GM12874 (cell line): ENCODE data around the gene FANCM.

Source experiments
- CTCF ChIP-seq: IDR thresholded peaks from 2 replicates; pipeline ENCODE4 v1.5.1; 2011; ENCODE audit warnings: low read depth, mild to moderate bottlenecking, control low read depth, low read length, moderate library complexity; ENCODE audit not compliant: insufficient read depth

The FANCM gene

GRCh38 chr14:45144658-45145057, 8.9 kb downstream of the FANCM start:
- TF ChIP-seq CTCF: no peak

GRCh38 chr14:45145214-45145613, 9.5 kb downstream of the FANCM start:
- no peak for TF ChIP-seq CTCF

GRCh38 chr14:45149602-45150001, 13.9 kb downstream of the FANCM start:
- TF ChIP-seq CTCF: no peak

- no peak for TF ChIP-seq CTCF
Observed at GRCh38 chr14:45150386-45150890, 14.7 kb downstream of the FANCM start.

- TF ChIP-seq CTCF: no peak
Observed at GRCh38 chr14:45156067-45156466, 20.3 kb downstream of the FANCM start.

- TF ChIP-seq CTCF: no peak
Observed at GRCh38 chr14:45169906-45170305, 34.2 kb downstream of the FANCM start.

GRCh38 chr14:45177076-45177475, 41.3 kb downstream of the FANCM start:
- no peak for TF ChIP-seq CTCF
